ENCODE results near the gene COX5A. TPM values are rescaled to one million over a fixed set of nuclear protein-coding genes. Genes with fewer than 3 reads are reported as not detected.
A peak's percentile ranks its signal among the peaks of the same experiment; 100 is the strongest.

The COX5A gene
- total and polyA plus RNA-seq, 2 of the 13 experiments (the other 11 are each of a cell fraction or from before 2014, with no cell fraction given): 158 to 218 TPM

- no peak for TF ChIP-seq ZNF296 (CRISPR knock-in tag; conservative IDR thresholded peaks at IDR 0.05)
- TF ChIP-seq DDIT3 (CRISPR knock-in tag; IDR thresholded peaks at IDR 0.05): no peak
- 0 out of 2 replicates have a peak, but pooled peaks have one; percentile 37 for TF ChIP-seq FOXK1 (CRISPR knock-in tag; IDR thresholded peaks at IDR 0.05; ENCODE audit: borderline replicate concordance, low read depth)
- TF ChIP-seq HDAC6 (IDR thresholded peaks at IDR 0.05; ENCODE audit: low read depth, low read length): no peak
- no peak for TF ChIP-seq KLF13 (CRISPR knock-in tag; IDR thresholded peaks at IDR 0.05)
- TF ChIP-seq XBP1 (CRISPR knock-in tag; IDR thresholded peaks at IDR 0.05): no peak
- no peak for TF ChIP-seq MIER2 (CRISPR knock-in tag; IDR thresholded peaks at IDR 0.05)
- no peak for TF ChIP-seq ZNF12 (CRISPR knock-in tag; IDR thresholded peaks at IDR 0.05)
- TF ChIP-seq KMT2A (CRISPR knock-in tag; IDR thresholded peaks at IDR 0.05): peak; percentile 66; the same call in 1 of the 2 replicates
- peak; percentile 91 for TF ChIP-seq POLR2G (IDR thresholded peaks at IDR 0.05; ENCODE audit: low read depth, low read length)
- TF ChIP-seq ZNF3 (CRISPR knock-in tag; IDR thresholded peaks at IDR 0.05): no peak
- TF ChIP-seq TCF7 (IDR thresholded peaks at IDR 0.05; ENCODE audit: low read depth): no peak
- TF ChIP-seq ZBTB43 (CRISPR knock-in tag; conservative IDR thresholded peaks at IDR 0.05): no peak; the same call in 1 of the 2 replicates
- TF ChIP-seq, protein P1, sequence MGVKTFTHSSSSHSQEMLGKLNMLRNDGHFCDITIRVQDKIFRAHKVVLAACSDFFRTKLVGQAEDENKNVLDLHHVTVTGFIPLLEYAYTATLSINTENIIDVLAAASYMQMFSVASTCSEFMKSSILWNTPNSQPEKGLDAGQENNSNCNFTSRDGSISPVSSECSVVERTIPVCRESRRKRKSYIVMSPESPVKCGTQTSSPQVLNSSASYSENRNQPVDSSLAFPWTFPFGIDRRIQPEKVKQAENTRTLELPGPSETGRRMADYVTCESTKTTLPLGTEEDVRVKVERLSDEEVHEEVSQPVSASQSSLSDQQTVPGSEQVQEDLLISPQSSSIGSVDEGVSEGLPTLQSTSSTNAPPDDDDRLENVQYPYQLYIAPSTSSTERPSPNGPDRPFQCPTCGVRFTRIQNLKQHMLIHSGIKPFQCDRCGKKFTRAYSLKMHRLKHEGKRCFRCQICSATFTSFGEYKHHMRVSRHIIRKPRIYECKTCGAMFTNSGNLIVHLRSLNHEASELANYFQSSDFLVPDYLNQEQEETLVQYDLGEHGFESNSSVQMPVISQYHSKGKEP (CRISPR knock-in tag; IDR thresholded peaks at IDR 0.05): no peak
- TF ChIP-seq ZNF768 (CRISPR knock-in tag; IDR thresholded peaks at IDR 0.05): no peak
- no peak for TF ChIP-seq ZNF30 (CRISPR knock-in tag; IDR thresholded peaks at IDR 0.05)
- no peak for TF ChIP-seq KAT7 (CRISPR knock-in tag; IDR thresholded peaks at IDR 0.05; ENCODE audit: borderline replicate concordance)
- TF ChIP-seq MATR3 (CRISPR knock-in tag; IDR thresholded peaks at IDR 0.05): no peak
- TF ChIP-seq ELF4 (CRISPR knock-in tag; IDR thresholded peaks at IDR 0.05; ENCODE audit: borderline replicate concordance): peak; percentile 66; the same call in 1 of the 2 replicates
- TF ChIP-seq ZNF850 (CRISPR knock-in tag; conservative IDR thresholded peaks at IDR 0.05): no peak
- TF ChIP-seq ATF7 (IDR thresholded peaks at IDR 0.05): peak; percentile 78
- TF ChIP-seq ATF7 (CRISPR knock-in tag; IDR thresholded peaks at IDR 0.05): no peak
- TF ChIP-seq ARNT2 (CRISPR knock-in tag; IDR thresholded peaks at IDR 0.05; ENCODE audit: low read depth): peak; percentile 69; the same call in 1 of the 2 replicates
- no peak for TF ChIP-seq ZNF784 (CRISPR knock-in tag; IDR thresholded peaks at IDR 0.05; ENCODE audit: borderline replicate concordance)
- TF ChIP-seq, protein P2, sequence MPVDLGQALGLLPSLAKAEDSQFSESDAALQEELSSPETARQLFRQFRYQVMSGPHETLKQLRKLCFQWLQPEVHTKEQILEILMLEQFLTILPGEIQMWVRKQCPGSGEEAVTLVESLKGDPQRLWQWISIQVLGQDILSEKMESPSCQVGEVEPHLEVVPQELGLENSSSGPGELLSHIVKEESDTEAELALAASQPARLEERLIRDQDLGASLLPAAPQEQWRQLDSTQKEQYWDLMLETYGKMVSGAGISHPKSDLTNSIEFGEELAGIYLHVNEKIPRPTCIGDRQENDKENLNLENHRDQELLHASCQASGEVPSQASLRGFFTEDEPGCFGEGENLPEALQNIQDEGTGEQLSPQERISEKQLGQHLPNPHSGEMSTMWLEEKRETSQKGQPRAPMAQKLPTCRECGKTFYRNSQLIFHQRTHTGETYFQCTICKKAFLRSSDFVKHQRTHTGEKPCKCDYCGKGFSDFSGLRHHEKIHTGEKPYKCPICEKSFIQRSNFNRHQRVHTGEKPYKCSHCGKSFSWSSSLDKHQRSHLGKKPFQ (CRISPR knock-in tag; IDR thresholded peaks at IDR 0.05; ENCODE audit: insufficient replicate concordance): peak; percentile 70
- no peak for TF ChIP-seq MZF1 (CRISPR knock-in tag; IDR thresholded peaks at IDR 0.05; ENCODE audit: borderline replicate concordance)
These were observed 64.7 kb downstream of the COX5A start, which contains the start of gene SCAMP2 (continued) for GRCh38 chr15:74873036-74873755.

Measured in HepG2 (cell line).